ENCODE data around the gene SVEP1.

Gene SVEP1

GRCh38 chr9:110545705-110546104 lies 33.8 kb downstream of the SVEP1 start:
- DNase-seq (ENCODE audit: extremely low read depth, insufficient read length) = no peak
- Histone ChIP-seq H3K4me3 (replicated peaks; ENCODE audit: low read depth, low read length) (no peak overlapping the region), H3K27me3 (replicated peaks; ENCODE audit: control insufficient read depth, insufficient read depth, low read length) (no peaks in the 10 kb centered on the region; the same call in 1 of the 2 replicates), H3K36me3 (ENCODE audit: control insufficient read depth, insufficient read depth, low read length) (no peaks in the 10 kb centered on the region)
- no peak for TF ChIP-seq CTCF (IDR thresholded peaks at IDR 0.05; ENCODE audit: insufficient read depth, low read length, poor library complexity, severe bottlenecking)

- TF ChIP-seq CTCF (IDR thresholded peaks at IDR 0.05; ENCODE audit: insufficient read depth, low read length, poor library complexity, severe bottlenecking) = no peak
- DNase-seq (ENCODE audit: extremely low read depth, insufficient read length) = no peak
- Histone ChIP-seq H3K4me3 (replicated peaks; ENCODE audit: low read depth, low read length) (no peak overlapping the region), H3K36me3 (ENCODE audit: control insufficient read depth, insufficient read depth, low read length) (no peaks in the 10 kb centered on the region), H3K27me3 (replicated peaks; ENCODE audit: control insufficient read depth, insufficient read depth, low read length) (no peaks in the 10 kb centered on the region; the same call in 1 of the 2 replicates)
Observed at GRCh38 chr9:110543631-110544051, 35.9 kb downstream of the SVEP1 start.

- H3K36me3 ChIP-seq (ENCODE audit: control insufficient read depth, insufficient read depth, low read length) = no peaks in the 10 kb centered on the region
- H3K4me3 ChIP-seq (replicated peaks; ENCODE audit: low read depth, low read length) = no peak overlapping the region
- H3K27me3 ChIP-seq (replicated peaks; ENCODE audit: control insufficient read depth, insufficient read depth, low read length) = no peaks in the 10 kb centered on the region; the same call in 1 of the 2 replicates
- DNase-seq (ENCODE audit: extremely low read depth, insufficient read length) = no peak
- TF ChIP-seq CTCF (IDR thresholded peaks at IDR 0.05; ENCODE audit: insufficient read depth, low read length, poor library complexity, severe bottlenecking) = no peak
Observed at GRCh38 chr9:110541950-110542349, 37.6 kb downstream of the SVEP1 start.

GRCh38 chr9:110538647-110539041 lies 40.9 kb downstream of the SVEP1 start:
- no peak for DNase-seq (ENCODE audit: extremely low read depth, insufficient read length)
- TF ChIP-seq CTCF (IDR thresholded peaks at IDR 0.05; ENCODE audit: insufficient read depth, low read length, poor library complexity, severe bottlenecking) = no peak
- no peaks in the 10 kb centered on the region; the same call in 1 of the 2 replicates for H3K27me3 ChIP-seq (replicated peaks; ENCODE audit: control insufficient read depth, insufficient read depth, low read length)

DNA sequence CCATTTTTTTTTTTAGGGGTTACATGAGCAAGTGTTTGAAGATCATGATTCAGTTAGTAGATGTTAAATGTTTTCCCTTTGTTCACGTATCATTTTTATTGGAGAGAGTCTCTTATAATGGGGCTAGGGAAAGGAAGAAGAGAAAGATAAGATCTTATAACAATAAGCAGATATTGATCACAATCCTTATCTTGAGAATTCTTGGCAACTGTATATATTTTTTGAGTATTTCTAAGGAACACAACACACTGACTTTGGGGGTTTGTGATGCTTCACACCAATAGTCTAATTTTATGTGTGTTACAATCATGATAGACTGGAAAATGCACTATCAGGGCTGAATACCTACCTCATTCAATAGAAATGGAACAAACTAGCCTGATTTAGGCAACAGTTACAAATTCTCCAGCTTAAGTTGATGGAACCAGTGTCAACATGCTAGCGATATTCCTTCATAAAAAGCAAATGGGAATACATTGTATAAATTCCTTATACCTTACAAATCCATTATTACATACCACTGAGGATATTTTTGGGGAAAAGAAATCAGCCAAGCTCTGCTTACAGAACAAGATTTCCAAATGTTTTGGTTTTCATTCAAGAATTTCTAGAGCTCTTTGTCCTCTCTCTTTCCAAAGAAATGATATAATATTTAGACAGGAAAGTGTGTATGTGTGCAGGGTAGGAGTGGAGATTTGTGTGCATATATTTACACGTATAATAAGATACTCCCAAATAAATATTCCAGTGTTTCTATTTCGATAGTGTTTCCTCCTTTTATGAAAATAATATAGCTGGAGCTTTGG lies 41.5 kb downstream of the SVEP1 start:
- H3K36me3 ChIP-seq (ENCODE audit: control insufficient read depth, insufficient read depth, low read length) = no peaks in the 10 kb centered on the region
- H3K27me3 ChIP-seq (replicated peaks; ENCODE audit: control insufficient read depth, insufficient read depth, low read length) = no peaks in the 10 kb centered on the region
- DNase-seq (ENCODE audit: extremely low read depth, insufficient read length) = no peak
- no peak overlapping the region for H3K4me3 ChIP-seq (replicated peaks; ENCODE audit: low read depth, low read length)
- no peak for TF ChIP-seq CTCF (IDR thresholded peaks at IDR 0.05; ENCODE audit: insufficient read depth, low read length, poor library complexity, severe bottlenecking)

More at GRCh38 chr9:110538647-110539041, 40.9 kb downstream of the SVEP1 start:
- Histone ChIP-seq H3K4me3 (replicated peaks; ENCODE audit: low read depth, low read length) (no peak overlapping the region), H3K36me3 (ENCODE audit: control insufficient read depth, insufficient read depth, low read length) (no peaks in the 10 kb centered on the region)

All from GM06990 (cell line).